Epidermal melanocyte (primary cell): ENCODE measurements around the gene HOXA1.

Source experiments
- DNase-seq: peaks from one replicate; pipeline ENCODE4 v3.0.0; 2011; ENCODE audit warnings: low spot score; ENCODE audit not compliant: insufficient read length

Gene HOXA1

DNA sequence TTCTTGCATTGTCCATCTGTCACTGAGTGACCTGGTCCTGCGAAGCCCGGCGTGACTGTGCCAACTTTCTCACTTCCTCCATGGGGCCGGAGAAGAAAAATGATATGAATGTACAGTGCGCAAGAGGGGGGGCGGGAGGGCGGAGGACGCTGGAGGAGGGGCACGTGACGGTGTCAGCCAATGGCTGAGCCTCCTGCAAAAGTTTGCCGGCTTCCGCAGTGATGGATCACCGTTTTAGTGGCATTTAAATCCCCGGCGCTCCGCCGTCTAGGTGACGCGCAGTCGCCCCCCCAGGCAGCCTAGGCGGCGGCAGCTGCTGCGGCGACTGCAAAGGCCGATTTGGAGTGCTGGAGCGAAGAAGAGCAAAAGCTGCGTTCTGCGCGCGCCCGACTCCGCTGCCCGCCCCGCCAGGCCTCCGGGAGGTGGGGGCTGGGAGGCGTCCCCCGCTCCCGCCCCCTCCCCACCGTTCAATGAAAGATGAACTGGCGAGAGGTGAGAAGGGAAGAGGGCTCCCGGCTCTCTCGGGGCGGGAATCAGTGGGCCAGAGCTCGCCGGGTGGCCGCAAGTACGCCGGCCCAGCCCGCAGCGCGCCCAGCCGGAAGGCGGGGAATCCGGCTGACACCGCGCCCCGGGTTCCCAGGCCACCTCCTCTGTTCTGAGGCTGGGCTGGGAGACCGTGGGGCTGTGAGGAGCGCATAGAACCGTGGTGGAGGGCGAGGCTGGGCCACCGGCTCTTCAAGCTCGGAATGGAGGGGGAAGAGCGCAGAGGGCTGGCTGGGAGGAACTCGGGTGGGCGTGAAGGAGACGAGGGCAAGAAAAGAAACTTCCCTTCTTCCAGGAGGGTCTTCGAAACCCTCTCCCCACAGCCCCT lies at the start of gene HOXA1:
Gene HOXA1, minus strand, starts transcription at position 104 of the 871 bp plus-strand sequence. Its CDS starts 88 bp downstream, at position 16.
- peak; percentile 99 for DNase-seq

DNA sequence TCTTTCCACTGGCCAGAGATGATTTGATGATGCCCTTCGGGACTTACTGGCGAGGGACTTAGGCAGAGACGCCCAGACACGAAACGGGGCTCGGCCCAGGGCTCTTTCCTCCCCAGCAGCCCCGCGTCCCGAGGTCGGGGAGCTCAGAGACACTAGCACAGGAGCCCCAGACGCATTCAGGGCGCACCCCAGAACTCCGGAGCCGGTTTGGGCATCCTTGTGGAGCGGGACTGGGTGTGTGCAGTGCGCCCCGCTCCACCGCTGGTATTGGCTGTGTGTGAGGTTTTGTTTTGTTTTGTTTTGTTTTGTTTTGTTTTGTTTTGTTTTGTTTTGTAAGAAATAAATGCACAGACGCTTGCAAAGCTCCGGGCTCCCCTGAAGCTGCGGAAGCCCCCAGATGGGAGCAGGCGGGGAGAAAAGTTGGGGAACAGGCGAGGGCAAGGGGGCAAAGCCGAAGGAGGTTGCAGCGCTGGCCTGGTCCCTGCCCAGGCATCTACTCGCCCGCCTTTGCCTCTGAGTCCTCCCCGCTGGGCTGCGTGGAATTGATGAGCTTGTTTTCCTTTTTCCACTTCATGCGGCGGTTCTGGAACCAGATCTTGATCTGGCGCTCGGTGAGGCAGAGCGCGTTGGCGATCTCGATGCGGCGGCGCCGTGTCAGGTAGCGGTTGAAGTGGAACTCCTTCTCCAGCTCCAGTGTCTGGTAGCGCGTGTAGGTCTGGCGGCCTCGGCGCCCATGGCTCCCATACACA lies 49.5 kb upstream of the HOXA1 start:
- DNase-seq: no peak

- DNase-seq: no peak
Observed at GRCh38 chr7:27144781-27145164, 49.0 kb upstream of the HOXA1 start.

GRCh38 chr7:27143950-27144780 lies 48.4 kb upstream of the HOXA1 start:
- no peak for DNase-seq

DNA sequence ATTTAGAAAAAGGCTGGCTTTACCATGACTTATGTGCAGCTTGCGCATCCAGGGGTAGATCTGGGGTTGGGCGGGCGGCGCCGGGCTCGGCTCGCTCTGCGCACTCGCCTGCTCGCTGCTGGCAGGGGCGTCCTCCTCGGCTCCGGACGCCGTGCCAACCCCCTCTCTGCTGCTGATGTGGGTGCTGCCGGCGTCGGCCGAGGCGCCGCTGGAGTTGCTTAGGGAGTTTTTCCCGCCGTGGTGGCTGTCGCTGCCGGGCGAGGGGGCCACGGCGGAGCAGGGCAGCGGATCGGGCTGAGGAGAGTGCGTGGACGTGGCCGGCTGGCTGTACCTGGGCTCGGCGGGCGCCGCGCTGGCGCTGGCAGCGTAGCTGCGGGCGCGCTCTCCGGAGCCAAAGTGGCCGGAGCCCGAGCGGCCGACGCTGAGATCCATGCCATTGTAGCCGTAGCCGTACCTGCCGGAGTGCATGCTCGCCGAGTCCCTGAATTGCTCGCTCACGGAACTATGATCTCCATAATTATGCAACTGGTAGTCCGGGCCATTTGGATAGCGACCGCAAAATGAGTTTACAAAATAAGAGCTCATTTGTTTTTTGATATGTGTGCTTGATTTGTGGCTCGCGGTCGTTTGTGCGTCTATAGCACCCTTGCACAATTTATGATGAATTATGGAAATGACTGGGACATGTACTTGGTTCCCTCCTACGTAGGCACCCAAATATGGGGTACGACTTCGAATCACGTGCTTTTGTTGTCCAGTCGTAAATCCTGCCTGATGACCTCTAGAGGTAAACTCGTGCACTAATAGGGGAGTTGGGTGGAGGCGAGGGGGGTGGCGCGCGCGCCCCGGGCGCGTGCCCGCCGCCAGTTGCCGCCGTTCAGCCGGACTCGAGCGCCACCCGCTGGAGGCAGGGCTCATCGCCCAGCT lies 47.5 kb upstream of the HOXA1 start, which contains the start of gene HOXA5:
Gene HOXA5, minus strand, starts transcription at position 659 of the 927 bp plus-strand sequence. Its CDS starts 74 bp downstream, at position 585.
- peak; percentile 77 for DNase-seq

GRCh38 chr7:27142580-27143022 lies 46.8 kb upstream of the HOXA1 start:
- DNase-seq: no peak

DNA sequence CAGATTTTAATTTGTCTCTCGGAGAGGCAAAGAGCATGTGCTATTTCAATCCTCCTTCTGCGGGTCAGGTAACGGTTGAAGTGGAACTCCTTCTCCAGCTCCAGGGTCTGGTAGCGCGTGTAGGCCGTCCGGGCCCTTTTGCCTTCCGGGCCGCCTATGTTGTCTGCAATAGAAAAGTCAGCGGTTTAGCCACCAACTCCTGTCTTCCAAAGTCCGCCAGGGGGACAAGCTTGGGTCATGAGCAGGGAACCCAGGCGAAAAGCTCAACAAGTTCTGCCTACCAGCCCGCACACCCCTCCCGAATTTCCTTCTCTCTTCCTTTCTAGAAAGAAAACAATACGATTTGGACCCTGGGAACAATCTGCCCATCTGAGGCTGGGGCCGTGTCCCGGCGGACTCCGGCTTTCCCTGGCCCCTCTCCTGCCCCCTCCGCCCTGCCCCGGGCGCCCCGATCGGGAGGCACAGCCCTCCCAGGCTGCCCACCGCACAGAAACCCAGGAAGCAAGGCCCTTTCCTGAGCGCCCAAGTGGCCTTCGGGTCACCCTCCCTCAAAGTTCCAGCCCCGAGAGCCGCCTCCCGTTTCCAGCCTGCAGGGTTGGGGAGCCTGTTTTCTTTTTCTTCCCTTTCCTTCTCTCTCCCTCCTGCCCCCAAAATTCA lies 46.3 kb upstream of the HOXA1 start:
- no peak for DNase-seq

DNA sequence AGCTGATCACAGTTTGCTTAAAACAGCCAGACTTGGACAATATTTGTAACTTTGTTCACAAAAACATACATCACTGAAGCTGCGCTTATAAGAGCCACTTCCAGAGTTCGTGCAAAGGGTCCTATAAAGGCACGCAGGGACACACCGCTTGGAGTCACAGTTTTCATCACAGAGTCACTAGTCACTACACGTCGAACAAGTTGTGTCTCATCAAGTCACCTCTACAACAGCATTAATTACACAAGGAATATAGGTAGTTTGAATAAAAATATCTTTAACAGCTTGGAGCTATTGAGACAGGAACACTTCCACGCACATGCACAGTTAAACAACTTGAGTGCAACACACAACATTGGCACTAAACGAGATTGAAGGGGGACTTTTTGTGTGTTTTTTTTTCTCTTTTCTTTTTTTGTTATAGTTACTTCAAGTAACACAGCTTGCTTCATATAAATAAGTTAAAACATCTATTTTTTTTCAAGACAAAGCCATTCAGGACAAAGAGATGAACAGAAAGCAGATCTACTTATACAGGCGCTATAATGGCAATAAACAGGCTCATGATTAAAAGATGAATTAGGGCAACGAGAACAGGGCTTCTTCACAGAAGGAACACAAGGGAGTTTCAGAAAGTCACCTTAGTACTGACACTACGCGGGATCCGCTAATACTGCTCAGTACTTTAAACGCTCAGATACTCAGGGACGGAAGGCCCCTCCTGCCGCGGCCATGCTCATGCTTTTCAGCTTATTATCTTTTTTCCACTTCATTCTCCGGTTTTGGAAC lies 45.5 kb upstream of the HOXA1 start:
- no peak for DNase-seq

DNA sequence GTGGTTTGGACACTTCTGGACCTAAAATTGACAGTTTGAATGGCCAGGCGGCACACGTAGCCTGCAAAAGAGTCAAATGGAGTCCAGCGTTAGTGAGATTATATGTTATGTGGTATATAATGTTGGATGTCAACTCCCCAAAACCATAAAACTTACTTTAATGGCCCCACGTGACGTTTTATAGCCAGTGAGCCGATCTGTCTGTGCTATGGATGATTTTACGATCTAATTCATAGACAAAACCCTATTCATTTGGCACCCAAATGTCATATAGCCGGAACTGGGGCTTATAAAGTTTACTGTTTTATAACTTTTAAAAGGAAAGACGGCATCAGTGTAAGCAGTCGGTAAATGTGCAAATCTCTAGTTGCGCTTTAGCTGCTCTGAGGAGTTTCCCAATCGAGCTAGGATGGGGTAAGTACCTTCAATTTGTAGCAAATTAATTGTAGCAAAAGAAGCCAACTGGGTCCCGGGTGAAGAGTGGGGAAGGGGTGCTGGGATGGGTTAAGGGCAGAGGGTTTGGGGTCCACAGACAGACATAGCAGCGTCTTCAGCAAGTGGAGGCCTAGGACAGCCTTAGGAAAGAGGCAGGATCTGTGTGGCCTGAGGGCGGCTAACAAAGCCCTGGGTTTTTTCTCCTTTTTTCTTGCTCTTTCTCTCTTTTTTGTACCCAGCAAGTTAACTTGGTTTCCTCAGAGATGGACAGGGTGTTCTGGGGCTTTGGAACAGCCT lies 44.5 kb upstream of the HOXA1 start:
- no peak for DNase-seq

- DNase-seq: no peak
Observed at GRCh38 chr7:27139334-27140125, 43.7 kb upstream of the HOXA1 start.

GRCh38 chr7:27138985-27139333 lies 43.2 kb upstream of the HOXA1 start:
- DNase-seq: no peak

DNA sequence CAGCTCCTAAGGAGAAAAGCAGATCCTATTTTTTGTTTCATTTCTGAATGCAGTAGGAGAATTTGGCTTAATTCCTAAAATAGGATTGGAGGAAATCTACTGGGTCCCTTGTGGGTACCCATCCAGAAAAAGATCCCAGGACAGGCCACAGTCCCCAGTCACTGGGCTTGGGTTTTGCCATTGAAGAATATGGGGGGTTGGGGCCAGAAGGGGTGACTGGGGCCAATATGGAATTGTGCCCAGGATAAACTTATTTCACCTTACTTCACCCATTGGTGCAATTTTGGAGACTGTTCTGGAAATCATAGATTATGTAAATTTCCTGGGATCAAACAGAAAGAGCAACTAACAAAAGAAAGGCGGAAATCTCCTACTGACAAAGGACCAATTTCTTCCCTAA lies 42.7 kb upstream of the HOXA1 start:
- no peak for DNase-seq

- no peak for DNase-seq
Observed at GRCh38 chr7:27137640-27138315, 42.0 kb upstream of the HOXA1 start.

DNA sequence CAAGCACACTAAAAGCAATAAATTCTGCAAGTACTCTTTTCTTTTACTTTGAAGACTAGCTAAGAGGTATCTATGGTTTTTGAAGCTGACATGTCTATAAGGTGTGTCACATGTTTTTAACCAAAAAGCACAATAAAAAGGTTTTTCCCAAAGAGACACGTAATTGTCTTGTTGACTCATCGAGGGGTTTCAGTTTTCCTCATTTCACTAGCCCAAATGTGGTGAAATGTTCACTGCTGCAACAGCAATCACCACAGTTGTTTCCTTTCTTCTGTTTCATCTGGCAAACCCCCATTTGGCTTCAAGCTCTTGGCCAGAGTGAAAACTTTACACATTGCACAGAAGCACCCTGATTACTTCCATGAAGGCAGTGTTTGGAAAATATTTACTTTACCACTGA lies 38.6 kb upstream of the HOXA1 start:
- DNase-seq: no peak

GRCh38 chr7:27133409-27134231 lies 37.8 kb upstream of the HOXA1 start:
- DNase-seq: no peak

DNA sequence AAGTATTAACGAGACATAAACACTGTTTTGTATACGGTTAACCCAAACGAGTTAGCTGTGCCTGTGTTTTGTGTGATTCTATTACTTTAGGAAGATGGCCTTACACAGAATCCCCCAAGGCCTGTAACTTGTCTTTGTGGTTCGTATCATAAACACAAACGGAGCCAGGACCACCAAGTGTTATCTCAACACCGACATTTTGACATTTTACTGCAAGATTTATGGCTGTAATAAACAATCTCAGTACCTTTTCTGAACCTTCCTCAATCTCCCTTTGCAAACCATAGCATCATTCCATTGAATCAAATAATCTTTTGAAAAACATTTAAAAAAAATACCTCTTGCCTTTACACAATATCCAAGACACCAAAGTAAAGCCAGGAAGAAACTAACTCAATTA lies 37.2 kb upstream of the HOXA1 start:
- DNase-seq: no peak
